BE2C (cell line): ENCODE data around the gene MTG2.

Experiments used
- DNase-seq: peaks from one replicate; pipeline ENCODE4 v3.0.0-alpha.2; 2020
- H3K27me3 ChIP-seq: fragments of 250-450 bp; sonication (Bioruptor Pico); 2 replicates; pipeline ENCODE4 v1.5.1; 2020; ENCODE audit warnings: mild to moderate bottlenecking
- H3K36me3 ChIP-seq: fragments of 250-450 bp; sonication (Bioruptor Pico); 2 replicates; pipeline ENCODE4 v1.5.1; 2020; ENCODE audit warnings: mild to moderate bottlenecking
- H3K4me1 ChIP-seq: fragments of 250-450 bp; sonication (Bioruptor Pico); 2 replicates; pipeline ENCODE4 v1.5.1; 2020
- H3K4me3 ChIP-seq: 2 replicates; pipeline ENCODE4 v1.5.1; 2011; ENCODE audit warnings: low read depth, low read length
- H3K9me3 ChIP-seq: fragments of 250-450 bp; sonication (Bioruptor Pico); 2 replicates; pipeline ENCODE4 v1.5.1; 2020
- CTCF ChIP-seq: IDR thresholded peaks from 2 replicates; pipeline ENCODE4 v1.5.1; 2012; ENCODE audit warnings: mild to moderate bottlenecking, low read depth, low read length

The MTG2 gene

GRCh38 chr20:62227591-62227976, 44.8 kb downstream of the MTG2 start:
- no peak for TF ChIP-seq CTCF
- Histone ChIP-seq H3K27me3 (no peaks in the 10 kb centered on the region), H3K36me3 (no peaks in the 10 kb centered on the region), H3K9me3 (no peaks in the 10 kb centered on the region), H3K4me1 (no peaks in the 10 kb centered on the region), H3K4me3 (no peak overlapping the region)
- DNase-seq: no peak

GRCh38 chr20:62227977-62228958, 45.4 kb downstream of the MTG2 start:
- H3K36me3 ChIP-seq: no peaks in the 10 kb centered on the region
- DNase-seq: no peak
- no peaks in the 10 kb centered on the region for H3K9me3 ChIP-seq
- no peaks in the 10 kb centered on the region for H3K4me1 ChIP-seq
- no peak for TF ChIP-seq CTCF
- H3K4me3 ChIP-seq: no peak overlapping the region
- H3K27me3 ChIP-seq: no peaks in the 10 kb centered on the region

GRCh38 chr20:62228982-62229545, 46.2 kb downstream of the MTG2 start:
- DNase-seq: no peak
- no peaks in the 10 kb centered on the region for H3K36me3 ChIP-seq
- H3K9me3 ChIP-seq: no peaks in the 10 kb centered on the region
- no peak for TF ChIP-seq CTCF
- H3K4me1 ChIP-seq: no peaks in the 10 kb centered on the region
- no peaks in the 10 kb centered on the region for H3K27me3 ChIP-seq
- H3K4me3 ChIP-seq: no peak overlapping the region

- no peaks in the 10 kb centered on the region for H3K4me1 ChIP-seq
- DNase-seq: no peak
- no peaks in the 10 kb centered on the region for H3K9me3 ChIP-seq
- no peaks in the 10 kb centered on the region for H3K27me3 ChIP-seq
- no peaks in the 10 kb centered on the region for H3K36me3 ChIP-seq
- no peak for TF ChIP-seq CTCF
- H3K4me3 ChIP-seq: no peak overlapping the region
Observed at GRCh38 chr20:62229667-62230066, 46.8 kb downstream of the MTG2 start.

GRCh38 chr20:62230276-62230675, 47.4 kb downstream of the MTG2 start:
- Histone ChIP-seq H3K4me3 (no peak overlapping the region), H3K4me1 (no peaks in the 10 kb centered on the region), H3K9me3 (no peaks in the 10 kb centered on the region), H3K27me3 (no peaks in the 10 kb centered on the region), H3K36me3 (no peaks in the 10 kb centered on the region)
- DNase-seq: no peak
- no peak for TF ChIP-seq CTCF

- Histone ChIP-seq H3K27me3 (no peaks in the 10 kb centered on the region), H3K4me1 (no peaks in the 10 kb centered on the region)
Observed at GRCh38 chr20:62230696-62231095, 47.9 kb downstream of the MTG2 start.

More at GRCh38 chr20:62230696-62231095, 47.9 kb downstream of the MTG2 start:
- H3K9me3 ChIP-seq: no peaks in the 10 kb centered on the region
- DNase-seq: no peak
- no peaks in the 10 kb centered on the region for H3K36me3 ChIP-seq
- no peak overlapping the region for H3K4me3 ChIP-seq
- TF ChIP-seq CTCF: no peak
